GM23338 (cell line): ENCODE measurements around the gene KAT6B.
A peak's percentile ranks its signal among the peaks of the same experiment; 100 is the strongest.

Source experiments
- CREB1 ChIP-seq: fragments of 250-450 bp; sonication (Bioruptor Pico); IDR thresholded peaks from 2 replicates; pipeline ENCODE4 v1.5.0; 2020; ENCODE audit warnings: low read depth, mild to moderate bottlenecking, moderate library complexity
- ETS1 ChIP-seq: IDR thresholded peaks from 2 replicates; pipeline ENCODE4 v1.6.1; 2016; ENCODE audit warnings: antibody characterized with exemption
- EZH2 ChIP-seq: fragments of 200-600 bp; sonication (generic); IDR thresholded peaks from one replicate; pipeline ENCODE4 v1.8.0; 2017; ENCODE audit warnings: antibody characterized with exemption, mild to moderate bottlenecking, low read depth; ENCODE audit not compliant: unreplicated experiment
- EZH2phosphoT487 ChIP-seq: fragments of 200-600 bp; sonication (generic); IDR thresholded peaks from one replicate; pipeline ENCODE4 v1.8.1; 2018; ENCODE audit warnings: antibody characterized with exemption; ENCODE audit not compliant: unreplicated experiment
- JUNB ChIP-seq: IDR thresholded peaks from one replicate; pipeline ENCODE4 v1.6.1; 2016; ENCODE audit warnings: antibody characterized with exemption; ENCODE audit not compliant: unreplicated experiment
- NANOG ChIP-seq: IDR thresholded peaks from 2 replicates; pipeline ENCODE4 v1.6.1; 2016; ENCODE audit warnings: antibody characterized with exemption, borderline replicate concordance
- POLR2AphosphoS5 ChIP-seq: IDR thresholded peaks from 2 replicates; pipeline ENCODE4 v1.6.1; 2016; ENCODE audit warnings: antibody characterized with exemption, low read depth
- REST ChIP-seq: IDR thresholded peaks from one replicate; pipeline ENCODE4 v1.6.1; 2018; ENCODE audit warnings: antibody characterized with exemption; ENCODE audit not compliant: unreplicated experiment
- ZNF114 ChIP-seq: fragments of 250-450 bp; sonication (Bioruptor Pico); IDR thresholded peaks from 2 replicates; pipeline ENCODE4 v1.5.0; 2020; ENCODE audit warnings: mild to moderate bottlenecking, moderate library complexity
- ZNF331 ChIP-seq: fragments of 250-450 bp; sonication (Bioruptor Pico); IDR thresholded peaks from 2 replicates; pipeline ENCODE4 v1.5.0; 2020; ENCODE audit warnings: low read depth, mild to moderate bottlenecking, moderate library complexity
- TF ChIP-seq, protein P1 (sequence below), 2 experiments: fragments of 200-600 bp in 1 of 2; sonication (generic) in 1 of 2; conservative IDR thresholded peaks; 2 replicates each; pipeline versions ENCODE4 v1.5.1 to v1.6.1; 2016 to 2017; ENCODE audit warnings: antibody characterized with exemption in 2 of 2, low read depth in 2 of 2, mild to moderate bottlenecking in 2 of 2, moderate library complexity in 1 of 2

GRCh38 chr10:75019370-75019769 lies 193.0 kb downstream of the KAT6B start:
- TF ChIP-seq, protein P1, sequence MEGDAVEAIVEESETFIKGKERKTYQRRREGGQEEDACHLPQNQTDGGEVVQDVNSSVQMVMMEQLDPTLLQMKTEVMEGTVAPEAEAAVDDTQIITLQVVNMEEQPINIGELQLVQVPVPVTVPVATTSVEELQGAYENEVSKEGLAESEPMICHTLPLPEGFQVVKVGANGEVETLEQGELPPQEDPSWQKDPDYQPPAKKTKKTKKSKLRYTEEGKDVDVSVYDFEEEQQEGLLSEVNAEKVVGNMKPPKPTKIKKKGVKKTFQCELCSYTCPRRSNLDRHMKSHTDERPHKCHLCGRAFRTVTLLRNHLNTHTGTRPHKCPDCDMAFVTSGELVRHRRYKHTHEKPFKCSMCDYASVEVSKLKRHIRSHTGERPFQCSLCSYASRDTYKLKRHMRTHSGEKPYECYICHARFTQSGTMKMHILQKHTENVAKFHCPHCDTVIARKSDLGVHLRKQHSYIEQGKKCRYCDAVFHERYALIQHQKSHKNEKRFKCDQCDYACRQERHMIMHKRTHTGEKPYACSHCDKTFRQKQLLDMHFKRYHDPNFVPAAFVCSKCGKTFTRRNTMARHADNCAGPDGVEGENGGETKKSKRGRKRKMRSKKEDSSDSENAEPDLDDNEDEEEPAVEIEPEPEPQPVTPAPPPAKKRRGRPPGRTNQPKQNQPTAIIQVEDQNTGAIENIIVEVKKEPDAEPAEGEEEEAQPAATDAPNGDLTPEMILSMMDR (conservative IDR thresholded peaks at IDR 0.05; ENCODE audit: low read depth in 2 of 2), result peak; percentile 38 to 58
- TF ChIP-seq POLR2AphosphoS5, result no peak
- no peak for TF ChIP-seq ZNF114
- TF ChIP-seq EZH2, result no peak
- TF ChIP-seq REST, result no peak
- TF ChIP-seq EZH2phosphoT487, result no peak
- no peak for TF ChIP-seq CREB1
- TF ChIP-seq ETS1, result no peak
- TF ChIP-seq NANOG, result no peak
- TF ChIP-seq JUNB, result no peak
- TF ChIP-seq ZNF331 (CRISPR knock-in tag), result no peak
